ENCODE data around the gene MYO1D. TPM values are rescaled to one million over a fixed set of nuclear protein-coding genes. Genes with fewer than 3 reads are reported as not detected.

Gene MYO1D
- total RNA-seq, 8 experiments from 2014 or later = 1.6 to 9.8 (median 5.6) TPM

DNA sequence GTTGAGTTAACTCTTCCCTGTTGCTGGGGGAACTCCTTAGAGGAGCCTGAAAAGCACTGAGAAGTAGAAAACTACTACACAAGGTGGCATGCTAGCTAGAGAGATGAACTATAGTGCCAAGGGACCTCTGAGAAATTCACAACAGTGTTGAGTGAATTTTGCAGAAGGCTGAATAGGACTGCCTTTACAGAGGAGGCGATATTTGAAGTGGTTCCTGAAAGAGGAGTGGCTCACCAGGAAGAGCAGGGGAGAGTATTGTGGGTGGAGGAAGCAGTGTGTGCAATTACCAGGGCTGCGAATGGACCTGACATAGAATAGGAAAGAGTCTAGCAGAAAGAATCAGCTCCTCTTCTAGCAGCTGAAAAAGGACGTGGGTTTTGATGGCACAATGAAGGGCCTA lies 323.8 kb downstream of the MYO1D start:
- in situ Hi-C loops (cut with MboI; ENCODE audit: low pct_unique_long_range_greater_than_20kb in 2 of 9, low sequenced_read_pairs in 9 of 9, unreplicated experiment in 9 of 9) = loop anchor here in 1 of 9 experiments (25.0 kb wide), 1 partner anchor 91 kb away; no protein-coding TSS in a partner anchor

DNA sequence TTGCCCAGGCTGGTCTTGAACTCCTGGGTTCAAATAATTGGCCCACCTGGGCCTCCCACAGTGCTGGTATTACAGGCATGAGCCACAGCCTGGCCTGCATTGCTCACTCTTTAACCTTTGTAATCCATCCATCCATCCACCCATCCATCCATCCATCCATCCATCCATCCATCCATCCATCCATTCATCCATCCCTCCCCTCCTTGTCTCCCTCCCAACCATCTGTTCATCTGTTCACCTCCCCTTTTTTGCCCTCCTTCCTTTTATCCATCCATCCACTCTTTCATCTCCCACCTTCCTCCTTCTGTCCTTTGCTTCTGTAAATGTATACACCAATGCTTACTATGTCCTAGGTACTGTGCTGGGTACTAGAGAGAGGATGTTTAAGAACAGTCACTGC lies 324.6 kb downstream of the MYO1D start:
- ATAC-seq (replicated peaks in 6 of 8) = no peak
- in situ Hi-C loops (cut with MboI; ENCODE audit: low pct_unique_long_range_greater_than_20kb in 2 of 9, low sequenced_read_pairs in 9 of 9, unreplicated experiment in 9 of 9) = loop anchor here in 1 of 9 experiments (25.0 kb wide), 1 partner anchor 90 kb away; no protein-coding TSS in a partner anchor
- H3K4me3 ChIP-seq = no peak overlapping the region
- no peak overlapping the region for H3K27ac ChIP-seq
- H3K4me1 ChIP-seq (replicated peaks in 1 of 2) = peaks cover 2 to 6% of the 10 kb centered on the region in 2 donors

More for the DNA sequence above, 323.8 kb downstream of the MYO1D start:
- Histone ChIP-seq H3K4me3 (no peak overlapping the region), H3K27ac (no peak overlapping the region), H3K4me1 (replicated peaks in 1 of 2) (peaks cover 0 to 3% of the 10 kb centered on the region in 2 donors)
- 40 to 100% (median 79%) methylated on average over 1 to 3 of the region's 3 CpGs for WGBS, 10 experiments
- ATAC-seq (replicated peaks in 6 of 8) = peak; percentile 14 to 96 (median 80)

DNA sequence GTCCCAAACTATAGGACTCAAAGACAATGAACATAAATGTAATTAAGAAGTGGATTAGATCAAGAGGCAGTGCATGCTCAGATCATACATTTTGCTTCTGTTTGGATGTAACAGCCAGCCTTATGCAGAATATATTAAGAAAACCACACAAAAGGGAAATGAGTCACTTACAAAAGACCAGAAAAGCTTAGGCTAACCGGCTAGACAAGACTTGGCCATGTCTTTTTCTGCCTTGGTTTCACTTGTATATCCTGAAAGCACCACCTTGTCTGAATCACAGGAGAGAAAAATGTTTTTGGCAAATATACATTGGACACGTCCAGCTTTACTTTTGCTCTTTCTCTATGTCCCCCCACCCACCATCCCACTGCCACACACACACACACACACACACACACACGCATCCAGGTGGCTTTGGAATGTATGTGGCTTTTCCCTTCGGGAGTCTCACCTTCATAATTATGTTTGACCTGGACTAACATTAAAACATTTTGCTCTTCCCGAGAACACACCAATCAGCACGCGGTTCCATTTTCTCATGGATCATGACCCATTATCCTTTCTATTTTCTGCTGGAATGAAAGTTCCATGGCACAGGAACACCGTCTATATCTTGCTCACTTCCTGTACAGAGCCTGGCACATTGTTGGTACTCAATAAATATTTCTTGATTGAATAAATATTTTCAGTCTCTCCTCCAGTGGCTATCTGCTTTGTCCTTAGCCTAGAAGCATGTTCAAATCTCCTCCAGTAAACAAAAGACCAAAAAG lies 325.6 kb downstream of the MYO1D start:
- Histone ChIP-seq H3K4me3 (no peak overlapping the region), H3K27ac (no peak overlapping the region), H3K4me1 (replicated peaks in 1 of 2) (peaks cover 11 to 15% of the 10 kb centered on the region in 2 donors)
- ATAC-seq (replicated peaks in 6 of 8) = peak in 2 of 8 experiments; percentile 88 to 92
- 67 to 97% (median 92%) methylated on average over 2 to 8 of the region's 8 CpGs; no CpG with 5 or more reads in 1 of the 10 experiments for WGBS, 10 experiments
- in situ Hi-C loops (cut with MboI; ENCODE audit: low pct_unique_long_range_greater_than_20kb in 2 of 9, low sequenced_read_pairs in 9 of 9, unreplicated experiment in 9 of 9) = loop anchor here in 1 of 9 experiments (25.0 kb wide), 1 partner anchor 89 kb away; no protein-coding TSS in a partner anchor

DNA sequence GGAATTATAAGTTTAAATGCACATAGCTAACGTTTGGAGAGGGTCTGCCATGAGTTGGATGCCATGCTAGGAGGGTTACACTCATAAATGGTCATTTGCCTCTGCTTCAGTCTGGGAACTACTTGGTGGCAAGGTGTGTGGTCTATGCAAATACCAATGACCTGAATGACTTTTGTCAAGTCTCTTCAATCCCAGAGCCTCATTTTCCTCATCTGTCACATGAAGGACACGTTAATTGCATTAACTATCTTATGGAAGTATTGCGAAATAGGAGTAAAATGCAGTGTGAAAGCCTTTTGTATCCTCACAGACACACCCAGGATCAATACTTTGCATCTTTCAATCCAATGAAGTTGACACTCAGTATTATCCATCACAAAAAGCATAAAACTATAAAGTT lies 327.4 kb downstream of the MYO1D start:
- in situ Hi-C loops (cut with MboI; ENCODE audit: low pct_unique_long_range_greater_than_20kb in 2 of 9, low sequenced_read_pairs in 9 of 9, unreplicated experiment in 9 of 9) = no loop called here
- H3K4me3 ChIP-seq = no peak overlapping the region
- WGBS, 10 experiments = 40 to 100% (median 77%) methylated on average over 1 to 3 of the region's 3 CpGs; no CpG with 5 or more reads in 2 of the 10 experiments
- peaks cover 23 to 31% of the 10 kb centered on the region in 2 donors for H3K4me1 ChIP-seq (replicated peaks in 1 of 2)
- ATAC-seq (replicated peaks in 6 of 8) = no peak
- no peak overlapping the region for H3K27ac ChIP-seq

DNA sequence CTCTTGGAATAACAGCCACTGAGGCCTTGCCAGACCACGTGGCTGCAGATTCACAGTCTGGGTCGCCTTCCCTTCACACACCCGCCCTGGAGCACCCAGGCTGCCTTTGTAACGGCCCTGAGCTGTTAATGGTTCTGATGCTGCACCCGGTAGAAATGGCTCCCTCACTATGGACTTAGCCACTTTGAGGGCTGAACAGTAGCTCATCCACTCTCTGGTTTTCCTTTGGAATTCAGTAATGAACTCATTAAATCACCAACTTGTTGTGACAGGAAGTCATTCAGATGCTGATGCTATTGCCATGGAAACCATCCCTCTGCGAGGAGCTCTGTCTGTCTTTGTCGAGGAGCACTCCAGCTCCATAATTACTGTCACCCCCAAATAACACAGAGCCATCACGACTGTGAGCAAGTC lies 330.9 kb downstream of the MYO1D start:
- peak in 5 of 8 experiments; percentile 98 for ATAC-seq (replicated peaks in 6 of 8)
- in situ Hi-C loops (cut with MboI; ENCODE audit: low pct_unique_long_range_greater_than_20kb in 2 of 9, low sequenced_read_pairs in 9 of 9, unreplicated experiment in 9 of 9) = no loop called here
- H3K4me1 ChIP-seq (replicated peaks in 1 of 2) = peaks cover 32 to 37% of the 10 kb centered on the region in 2 donors
- 0 to 31% (median 7%) methylated on average over 1 to 6 of the region's 8 CpGs; no CpG with 5 or more reads in 3 of the 10 experiments for WGBS, 10 experiments
- H3K27ac ChIP-seq = peak overlapping the region; percentile 75 to 78
- peak overlapping the region in 4 of 5 donors; percentile 0 to 15 (median 2) for H3K4me3 ChIP-seq

DNA sequence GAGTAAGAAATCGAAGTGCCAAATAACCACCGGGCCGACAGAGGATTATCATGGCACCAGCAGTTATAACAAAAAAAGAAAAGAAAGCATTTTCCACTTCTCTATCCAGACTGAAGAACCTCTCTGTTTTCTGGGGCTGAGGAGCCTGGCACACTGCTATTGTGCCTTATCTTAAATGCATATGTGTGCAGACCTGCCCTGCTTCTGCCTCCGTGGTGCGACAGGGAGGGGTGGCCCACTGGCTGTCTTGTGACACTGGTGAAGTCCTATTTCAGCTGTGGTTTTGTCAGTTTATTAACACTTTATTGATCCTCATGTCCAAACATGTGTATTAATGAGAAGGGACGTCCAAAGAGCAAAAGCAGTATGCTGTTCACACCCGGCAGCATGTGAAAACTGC lies 334.7 kb downstream of the MYO1D start:
- peak in 1 of 8 experiments; percentile 23 for ATAC-seq (replicated peaks in 6 of 8)
- peaks cover 29 to 33% of the 10 kb centered on the region in 2 donors for H3K4me1 ChIP-seq (replicated peaks in 1 of 2)
- no peak overlapping the region for H3K27ac ChIP-seq
- H3K4me3 ChIP-seq = no peak overlapping the region
- 32 to 100% (median 66%) methylated on average over 1 to 6 of the region's 7 CpGs; no CpG with 5 or more reads in 2 of the 10 experiments for WGBS, 10 experiments
- in situ Hi-C loops (cut with MboI; ENCODE audit: low pct_unique_long_range_greater_than_20kb in 2 of 9, low sequenced_read_pairs in 9 of 9, unreplicated experiment in 9 of 9) = no loop called here

DNA sequence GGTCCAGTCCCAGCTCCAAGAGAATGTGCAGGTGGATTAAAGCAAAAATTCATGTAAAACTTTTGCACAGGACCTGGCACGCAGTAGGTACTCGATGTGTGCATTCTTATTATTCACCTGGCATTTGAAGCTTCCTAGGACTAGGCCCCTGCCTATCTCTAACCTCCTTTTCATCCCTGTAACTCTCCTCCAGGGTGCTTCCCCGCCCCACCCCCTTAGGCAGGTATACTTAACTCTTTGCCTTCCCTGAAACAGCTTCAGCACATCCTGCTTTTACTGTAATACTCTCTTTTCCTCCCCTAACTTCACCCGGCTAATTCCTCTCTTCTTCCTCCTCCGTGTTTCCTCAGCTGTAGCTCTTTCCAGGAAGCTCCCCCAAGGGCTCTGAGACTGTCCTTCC lies 335.3 kb downstream of the MYO1D start:
- 60 to 83% (median 73%) methylated on average over 1 to 3 of the region's 5 CpGs; no CpG with 5 or more reads in 6 of the 10 experiments for WGBS, 10 experiments
- ATAC-seq (replicated peaks in 6 of 8) = no peak
- Histone ChIP-seq H3K4me1 (replicated peaks in 1 of 2) (peaks cover 23 to 27% of the 10 kb centered on the region in 2 donors), H3K27ac (no peak overlapping the region), H3K4me3 (no peak overlapping the region)
- in situ Hi-C loops (cut with MboI; ENCODE audit: low pct_unique_long_range_greater_than_20kb in 2 of 9, low sequenced_read_pairs in 9 of 9, unreplicated experiment in 9 of 9) = no loop called here

DNA sequence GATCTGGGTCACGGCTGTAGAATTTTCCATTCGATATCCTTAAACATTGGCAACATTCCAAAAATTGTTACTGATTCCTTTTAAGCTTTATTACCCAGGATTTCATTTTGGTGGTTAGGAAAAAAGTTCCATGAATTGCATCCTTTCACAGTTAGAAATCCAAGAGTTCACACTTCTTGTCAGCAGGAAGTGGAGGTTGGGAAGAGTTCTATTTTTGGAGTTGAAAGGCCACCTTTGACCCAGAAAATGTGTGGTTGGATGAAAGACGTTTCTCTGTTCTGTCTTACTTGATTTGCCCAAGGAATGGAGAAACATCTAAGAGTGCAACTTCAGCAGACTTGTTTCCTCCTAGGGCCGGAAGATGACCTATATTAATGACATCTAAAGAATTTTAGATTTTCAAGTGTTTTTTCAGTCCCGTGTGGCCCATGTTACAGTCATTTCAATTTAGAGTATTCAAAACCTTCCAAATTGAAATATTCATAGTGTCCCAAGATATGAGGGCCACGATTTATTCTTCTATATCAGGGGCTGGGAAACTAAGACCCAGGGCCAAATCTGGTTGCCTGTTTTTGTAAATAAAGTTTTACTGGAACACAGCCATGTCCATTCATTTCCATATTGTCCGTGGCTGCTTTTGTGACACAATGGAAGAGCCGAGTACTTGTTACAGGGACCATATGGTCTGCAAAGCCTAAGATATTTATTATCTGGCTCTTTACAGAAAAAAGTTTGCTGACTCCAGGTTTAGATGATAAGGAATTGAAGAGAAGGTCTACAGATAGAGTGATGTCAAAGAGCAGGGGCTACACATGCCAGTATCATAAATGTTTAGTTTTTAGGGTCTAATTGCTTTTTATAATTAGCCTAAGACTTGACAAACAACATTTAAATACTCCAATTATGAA lies 339.9 kb downstream of the MYO1D start:
- no peak for ATAC-seq (replicated peaks in 6 of 8)
- no peak overlapping the region for H3K4me3 ChIP-seq
- in situ Hi-C loops (cut with MboI; ENCODE audit: low pct_unique_long_range_greater_than_20kb in 2 of 9, low sequenced_read_pairs in 9 of 9, unreplicated experiment in 9 of 9) = no loop called here
- 39 to 82% (median 67%) methylated on average over 2 to 8 of the region's 8 CpGs for WGBS, 10 experiments
- peaks cover 1 to 3% of the 10 kb centered on the region in 2 donors for H3K4me1 ChIP-seq (replicated peaks in 1 of 2)
- no peak overlapping the region for H3K27ac ChIP-seq

DNA sequence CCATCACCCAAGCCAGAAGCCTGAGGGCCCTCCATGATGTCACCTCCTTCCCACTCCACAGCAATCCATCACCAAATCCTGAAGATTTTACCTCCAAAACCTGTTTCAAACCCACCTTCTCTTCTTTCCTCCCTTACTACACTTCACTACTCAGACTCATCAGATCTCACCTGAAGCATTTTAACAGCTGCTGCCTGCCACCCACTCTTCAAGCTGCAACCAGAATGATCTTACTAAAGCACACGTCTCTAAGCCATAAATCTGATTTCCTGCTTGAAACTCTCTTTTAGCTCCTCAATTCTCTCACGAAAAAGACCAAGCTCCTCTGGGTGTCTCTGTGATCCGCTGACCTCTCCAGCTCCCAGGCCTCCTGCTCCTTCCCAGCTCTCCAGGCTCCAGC lies 343.6 kb downstream of the MYO1D start:
- 79 to 100% (median 83%) methylated on average over 1 to 3 of the region's 3 CpGs; no CpG with 5 or more reads in 5 of the 10 experiments for WGBS, 10 experiments
- no peak for ATAC-seq (replicated peaks in 6 of 8)
- in situ Hi-C loops (cut with MboI; ENCODE audit: low pct_unique_long_range_greater_than_20kb in 2 of 9, low sequenced_read_pairs in 9 of 9, unreplicated experiment in 9 of 9) = no loop called here

DNA sequence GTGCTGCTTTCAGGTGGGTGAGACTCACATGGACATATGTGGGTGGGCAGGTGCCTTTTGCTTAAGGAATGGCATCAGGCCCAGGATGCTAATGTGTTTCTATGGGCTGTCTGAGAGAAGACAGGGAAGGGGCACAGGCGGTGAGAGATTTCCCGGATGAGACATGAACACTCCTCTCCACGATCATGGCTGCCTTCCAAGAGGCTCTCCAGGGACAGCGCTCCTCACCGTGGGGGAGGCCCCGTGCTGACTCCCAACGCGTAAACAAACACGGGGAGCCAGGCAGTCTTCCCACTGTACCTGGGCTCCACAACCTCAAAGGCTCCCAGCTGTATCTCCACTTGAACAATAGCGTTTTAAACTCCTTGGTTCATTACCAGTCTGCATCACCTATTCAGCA lies 347.3 kb downstream of the MYO1D start:
- no peak overlapping the region for H3K4me3 ChIP-seq
- peak in 1 of 8 experiments; percentile 53 for ATAC-seq (replicated peaks in 6 of 8)
- WGBS, 10 experiments = 40 to 91% (median 80%) methylated on average over 1 to 8 of the region's 10 CpGs; no CpG with 5 or more reads in 5 of the 10 experiments
- in situ Hi-C loops (cut with MboI; ENCODE audit: low pct_unique_long_range_greater_than_20kb in 2 of 9, low sequenced_read_pairs in 9 of 9, unreplicated experiment in 9 of 9) = no loop called here
- H3K4me1 ChIP-seq (replicated peaks in 1 of 2) = no peaks in the 10 kb centered on the region
- H3K27ac ChIP-seq = no peak overlapping the region

More for the DNA sequence above, 343.6 kb downstream of the MYO1D start:
- H3K4me1 ChIP-seq (replicated peaks in 1 of 2) = no peaks in the 10 kb centered on the region
- no peak overlapping the region for H3K4me3 ChIP-seq
- H3K27ac ChIP-seq = no peak overlapping the region

DNA sequence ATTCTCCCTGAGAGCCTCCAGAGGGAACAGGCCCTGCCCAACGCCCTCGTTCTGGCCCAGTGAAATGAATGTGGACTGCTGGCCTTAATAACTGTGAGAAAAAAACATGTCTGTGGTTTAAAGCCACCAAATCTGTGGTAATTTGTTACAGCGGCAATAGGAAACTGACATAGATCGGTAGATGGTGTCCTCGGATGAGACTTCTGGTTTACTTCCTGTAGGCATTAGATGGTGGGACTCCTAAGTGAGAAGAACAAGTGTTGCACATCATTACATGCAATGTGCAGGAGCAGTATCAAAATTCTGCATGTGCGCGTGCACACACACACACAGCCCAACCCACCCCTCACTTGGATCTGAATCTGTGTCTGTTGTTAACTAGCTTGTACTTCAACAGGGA lies 348.1 kb downstream of the MYO1D start:
- no peak overlapping the region for H3K4me3 ChIP-seq

DNA sequence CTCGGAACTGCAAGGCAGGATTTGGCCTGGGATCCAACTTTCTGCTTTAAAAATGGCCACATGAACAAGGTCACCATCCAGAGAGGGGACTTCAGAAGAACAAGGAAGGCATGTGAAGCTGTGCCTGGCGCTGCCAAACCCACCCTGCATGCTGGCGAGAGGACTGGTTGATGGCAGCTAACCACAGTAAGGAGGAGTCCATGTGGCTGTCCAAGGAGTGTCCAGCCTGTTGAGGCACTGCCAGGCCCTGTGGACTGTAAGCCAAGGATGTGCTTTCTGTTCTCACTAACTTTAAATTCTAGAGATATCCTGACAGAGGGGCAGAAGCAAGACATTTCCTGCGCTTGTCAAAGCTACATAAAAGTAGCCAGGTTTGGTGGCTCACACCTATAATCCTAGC lies 349.8 kb downstream of the MYO1D start:
- in situ Hi-C loops (cut with MboI; ENCODE audit: low pct_unique_long_range_greater_than_20kb in 2 of 9, low sequenced_read_pairs in 9 of 9, unreplicated experiment in 9 of 9) = no loop called here
- Histone ChIP-seq H3K4me1 (replicated peaks in 1 of 2) (peaks cover 0 to 5% of the 10 kb centered on the region in 2 donors), H3K27ac (no peak overlapping the region), H3K4me3 (no peak overlapping the region)
- 80 to 100% (median 93%) methylated on average over 1 to 3 of the region's 4 CpGs; no CpG with 5 or more reads in 5 of the 10 experiments for WGBS, 10 experiments
- no peak for ATAC-seq (replicated peaks in 6 of 8)

More for the DNA sequence above, 348.1 kb downstream of the MYO1D start:
- ATAC-seq (replicated peaks in 6 of 8) = no peak
- in situ Hi-C loops (cut with MboI; ENCODE audit: low pct_unique_long_range_greater_than_20kb in 2 of 9, low sequenced_read_pairs in 9 of 9, unreplicated experiment in 9 of 9) = no loop called here
- WGBS, 10 experiments = 60 to 100% (median 80%) methylated on average over 1 to 5 of the region's 7 CpGs; no CpG with 5 or more reads in 4 of the 10 experiments
- Histone ChIP-seq H3K4me1 (replicated peaks in 1 of 2) (no peaks in the 10 kb centered on the region), H3K27ac (no peak overlapping the region)
